H1 (cell line): Measurements from ENCODE around the gene MUC13. TPM values are rescaled to one million over a fixed set of nuclear protein-coding genes. Genes with fewer than 3 reads are reported as not detected.

ENCODE experiments used
- CTCF ChIA-PET: fragments of 300-600 bp; sonication (Branson Sonifier 250); formaldehyde crosslinking; loops from one replicate; lab custom pipeline; 2021; ENCODE audit not compliant: partially characterized antibody; lab: Charles Lee
- POLR2A ChIA-PET: fragments of 300-600 bp; sonication (Branson Sonifier 250); formaldehyde crosslinking; loops from one replicate; lab custom pipeline; 2021; ENCODE audit warnings: inconsistent platforms; ENCODE audit not compliant: partially characterized antibody; lab: Charles Lee
- DNase-seq, 2 experiments: peaks; one replicate each; pipeline versions ENCODE4 v3.0.0 to v3.0.0-alpha.2; 2010 to 2022; ENCODE audit warnings: low spot score in 2 of 2, low read depth in 1 of 2, mixed read lengths in 1 of 2
- FAIRE-seq: peaks from 2 replicates; lab custom pipeline; 2011; peaks lifted over from hg19 to GRCh38; lab: Jason Lieb, UNC
- H2AFZ ChIP-seq: 2 replicates; pipeline ENCODE4 v1.8.1; 2012; ENCODE audit warnings: low read length, inconsistent platforms
- H2AK5ac ChIP-seq: 2 replicates; pipeline ENCODE4 v1.6.1; 2013; ENCODE audit warnings: low read depth, low read length
- H2BK120ac ChIP-seq: replicated peaks from 2 replicates; pipeline ENCODE3; 2013; ENCODE audit warnings: low read depth, low read length, inconsistent platforms
- H2BK12ac ChIP-seq: 2 replicates; pipeline ENCODE4 v1.6.1; 2013; ENCODE audit warnings: low read depth, low read length
- H2BK15ac ChIP-seq: 2 replicates; pipeline ENCODE4 v1.6.1; 2013; ENCODE audit warnings: low read length
- H2BK20ac ChIP-seq: 2 replicates; pipeline ENCODE4 v1.6.1; 2013; ENCODE audit warnings: low read length
- H2BK5ac ChIP-seq: 2 replicates; pipeline ENCODE4 v1.6.1; 2013; ENCODE audit warnings: low read depth, low read length
- H3K14ac ChIP-seq: 2 replicates; pipeline ENCODE4 v1.6.1; 2013; ENCODE audit warnings: inconsistent platforms; ENCODE audit not compliant: insufficient read length
- H3K18ac ChIP-seq: 2 replicates; pipeline ENCODE4 v1.6.1; 2013; ENCODE audit warnings: low read length; ENCODE audit errors: extremely low read depth
- H3K23ac ChIP-seq: 2 replicates; pipeline ENCODE4 v1.6.1; 2013; ENCODE audit warnings: inconsistent platforms; ENCODE audit not compliant: insufficient read length
- H3K23me2 ChIP-seq: 2 replicates; pipeline ENCODE4 v1.6.1; 2013; ENCODE audit warnings: low read depth, low read length
- H3K27ac ChIP-seq: 2 replicates; pipeline ENCODE4 v1.6.1; 2011; ENCODE audit warnings: low read depth, low read length, inconsistent platforms
- H3K27me3 ChIP-seq, 4 experiments: replicated peaks in 1 of 4; 1 replicate in 1 of 4; 2 replicates in 3 of 4; pipeline versions ENCODE4 v1.6.1 to v1.8.1; 2011 to 2013; ENCODE audit warnings: low read length in 3 of 4, mild to moderate bottlenecking in 3 of 4, inconsistent platforms in 2 of 4, mixed read lengths in 2 of 4, moderate library complexity in 1 of 4; ENCODE audit not compliant: control insufficient read depth in 3 of 4, insufficient read depth in 3 of 4; ENCODE audit errors: extremely low read depth in 1 of 4
- H3K36me3 ChIP-seq, 4 experiments: 2 replicates each; pipeline versions ENCODE4 v1.6.1 to v1.8.1; 2011 to 2013; ENCODE audit warnings: mild to moderate bottlenecking in 4 of 4, low read length in 3 of 4, moderate library complexity in 2 of 4, control low read depth in 1 of 4, inconsistent platforms in 1 of 4; ENCODE audit not compliant: insufficient read depth in 4 of 4, control insufficient read depth in 2 of 4
- H3K4ac ChIP-seq: replicated peaks from 2 replicates; pipeline ENCODE3; 2013; ENCODE audit warnings: low read length, low read depth, mixed read lengths, inconsistent platforms; ENCODE audit not compliant: insufficient read length
- H3K4me1 ChIP-seq, 4 experiments: replicated peaks in 1 of 4; 1 replicate in 1 of 4; 2 replicates in 3 of 4; pipeline versions ENCODE4 v1.6.1 to v1.8.1; 2011 to 2013; ENCODE audit warnings: low read length in 3 of 4, inconsistent platforms in 2 of 4, mixed read lengths in 1 of 4; ENCODE audit not compliant: insufficient read depth in 4 of 4, control insufficient read depth in 3 of 4
- H3K4me2 ChIP-seq, 2 experiments: 2 replicates each; pipeline versions ENCODE4 v1.6.1 to v1.8.1; 2011 to 2013; ENCODE audit warnings: low read depth in 2 of 2, low read length in 2 of 2, control low read depth in 1 of 2, inconsistent platforms in 1 of 2, mild to moderate bottlenecking in 1 of 2; ENCODE audit not compliant: insufficient read depth in 1 of 2
- H3K4me3 ChIP-seq, 4 experiments: fragments of 200-600, 300-600 bp in 1 of 4; sonication (generic), shearing (Covaris generic), sonication (Bioruptor Twin) in 1 of 4; 2 replicates each; pipeline versions ENCODE4 v1.5.1 to v1.8.1; 2011 to 2016; ENCODE audit warnings: low read length in 4 of 4, low read depth in 3 of 4, control low read depth in 2 of 4, inconsistent platforms in 2 of 4, mild to moderate bottlenecking in 2 of 4, mixed read lengths in 1 of 4, moderate library complexity in 1 of 4; ENCODE audit not compliant: insufficient read depth in 2 of 4; ENCODE audit errors: extremely low read depth in 1 of 4
- H3K56ac ChIP-seq: replicated peaks from 2 replicates; pipeline ENCODE3; 2013; ENCODE audit warnings: low read depth, mild to moderate bottlenecking, mixed read lengths, low read length, inconsistent platforms; ENCODE audit not compliant: insufficient read length
- H3K79me1 ChIP-seq: 2 replicates; pipeline ENCODE4 v1.6.1; 2013; ENCODE audit warnings: low read depth, low read length, control low read depth
- H3K79me2 ChIP-seq, 2 experiments: 2 replicates each; pipeline versions ENCODE4 v1.6.1 to v1.8.1; 2012 to 2013; ENCODE audit warnings: low read length in 2 of 2, mild to moderate bottlenecking in 2 of 2, inconsistent platforms in 1 of 2; ENCODE audit not compliant: insufficient read depth in 2 of 2, control insufficient read depth in 1 of 2
- H3K9ac ChIP-seq, 4 experiments: replicated peaks in 1 of 4; 1 replicate in 1 of 4; 2 replicates in 3 of 4; pipeline versions ENCODE4 v1.6.1 to v1.8.1; 2011 to 2013; ENCODE audit warnings: low read depth in 3 of 4, low read length in 3 of 4, control low read depth in 2 of 4, mild to moderate bottlenecking in 2 of 4, moderate library complexity in 2 of 4, inconsistent platforms in 1 of 4; ENCODE audit errors: extremely low read depth in 1 of 4
- H3K9me3 ChIP-seq, 2 experiments: 2 replicates each; pipeline versions ENCODE4 v1.6.1 to v1.8.1; 2012 to 2013; ENCODE audit warnings: mild to moderate bottlenecking in 2 of 2, moderate library complexity in 2 of 2, control low read depth in 1 of 2, inconsistent platforms in 1 of 2, low read depth in 1 of 2, low read length in 1 of 2, mixed read lengths in 1 of 2; ENCODE audit not compliant: insufficient read depth in 2 of 2
- H4K20me1 ChIP-seq, 2 experiments: replicated peaks in 1 of 2; 2 replicates each; pipeline versions ENCODE3 to v1.8.1; 2011 to 2013; ENCODE audit warnings: inconsistent platforms in 2 of 2, low read length in 2 of 2, mild to moderate bottlenecking in 1 of 2; ENCODE audit not compliant: insufficient read depth in 2 of 2, control insufficient read depth in 1 of 2
- H4K5ac ChIP-seq: 2 replicates; pipeline ENCODE4 v1.6.1; 2013; ENCODE audit warnings: low read length, low read depth, mixed read lengths, inconsistent platforms; ENCODE audit not compliant: insufficient read length
- H4K8ac ChIP-seq: 2 replicates; pipeline ENCODE4 v1.8.0; 2013; ENCODE audit warnings: mild to moderate bottlenecking, moderate library complexity, low read length, inconsistent platforms; ENCODE audit not compliant: insufficient read depth; ENCODE audit errors: extremely low read depth
- H4K91ac ChIP-seq: replicated peaks from 2 replicates; pipeline ENCODE3; 2013; ENCODE audit warnings: low read length, mixed read lengths, inconsistent platforms; ENCODE audit not compliant: insufficient read length
- HDAC2 ChIP-seq, 2 experiments: fragments of 300-600 bp in 1 of 2; sonication (generic) in 1 of 2; IDR thresholded peaks; 2 replicates each; pipeline ENCODE4 v1.6.1; 2011 to 2012; ENCODE audit warnings: low read depth in 2 of 2, low read length in 2 of 2, mild to moderate bottlenecking in 2 of 2, moderate library complexity in 2 of 2, borderline replicate concordance in 1 of 2, inconsistent platforms in 1 of 2
- SIRT6 ChIP-seq: IDR thresholded peaks from one replicate; pipeline ENCODE4 v1.7.1; 2012; ENCODE audit warnings: low read length, inconsistent platforms
- TEAD4 ChIP-seq: IDR thresholded peaks from 2 replicates; pipeline ENCODE4 v1.6.1; 2012; ENCODE audit warnings: low read depth, low read length, inconsistent platforms, mixed read lengths
- WGBS, 2 experiments: shearing (Covaris generic) in 1 of 2; methylation state at CpG; one replicate each; pipeline versions ENCODE4 v1.1.6 to v1.1.7; 2013 to 2015; ENCODE audit warnings: low lambda C conversion rate in 2 of 2, mixed read lengths in 2 of 2, inconsistent platforms in 1 of 2, low coverage in 1 of 2, missing lambda C conversion rate in 1 of 2; ENCODE audit not compliant: insufficient replicate concordance in 2 of 2, insufficient coverage in 1 of 2, insufficient read length in 1 of 2; ENCODE audit errors: extremely low coverage in 1 of 2, missing lambda C conversion rate in 1 of 2; 5-methylcytosine and 5-hydroxymethylcytosine counted together
- polyA plus RNA-seq, 7 experiments: library from polyadenylated mRNA; depleted of rRNA in 3 of 7; stranded (reverse) in 5 of 7; unstranded in 2 of 7; fragments of >200 nt in 5 of 7; fragments of 200-250 nt in 2 of 7; gene quantifications; 1 replicate in 5 of 7; 2 replicates in 1 of 7; 4 replicates in 1 of 7; pipeline versions ENCODE4 v1.2.1 to v1.2.3, GENCODE V29; 2011 to 2013; ENCODE audit warnings: missing spikeins in 2 of 7, mixed read lengths in 2 of 7
- total RNA-seq: library from RNA; stranded (reverse); fragmentation: NEBNext Ultra II Directional; extraction: Animal tissue kit (Norgen Biotek cat#: 25700); gene quantifications from 2 replicates; pipeline ENCODE4 v1.2.1, GENCODE V29; 2021

The MUC13 gene
- total and polyA plus RNA-seq, 2 of the 8 experiments (the other 6 are each of a cell fraction or from before 2014, with no cell fraction given): not detected

- Histone ChIP-seq H3K4me1 (peaks cover 0 to 9% (median 5%) of the 10 kb centered on the region in 4 experiments; a peak in 5 of 7 replicates), H2BK5ac (no peak overlapping the region), H4K91ac (no peak overlapping the region), H3K4ac (no peak overlapping the region), H3K79me1 (peaks cover 5% of the 10 kb centered on the region; the same call in 1 of the 2 replicates), H2BK120ac (no peak overlapping the region), H2BK15ac (no peak overlapping the region), H3K36me3 (peaks cover 0 to 10% (median 2%) of the 10 kb centered on the region in 4 experiments; a peak in 3 of 8 replicates), H3K56ac (no peak overlapping the region), H3K18ac (no peak overlapping the region), H4K8ac (no peak overlapping the region), H3K23me2 (no peaks in the 10 kb centered on the region), H3K14ac (no peak overlapping the region), H2BK20ac (no peak overlapping the region), H3K23ac (no peak overlapping the region), H3K4me2 (peak overlapping the region; percentile 21 to 33; a peak in 2 of 4 replicates), H3K27me3 (no peaks in the 10 kb centered on the region), H4K5ac (no peak overlapping the region), H3K9ac (no peak overlapping the region), H2AK5ac (no peak overlapping the region), H2AFZ (no peak overlapping the region), H3K4me3 (no peak overlapping the region), H2BK12ac (no peak overlapping the region), H3K9me3 (no peaks in the 10 kb centered on the region), H4K20me1 (peaks cover 2 to 10% of the 10 kb centered on the region in 2 experiments), H3K27ac (no peak overlapping the region), H3K79me2 (peaks cover 5 to 53% of the 10 kb centered on the region in 2 experiments; a peak in 3 of 4 replicates)
- TF ChIP-seq TEAD4 (peak; percentile 79), HDAC2 (IDR thresholded peaks at IDR 0.05; ENCODE audit: borderline replicate concordance in 1 of 2, low read depth in 2 of 2, low read length in 2 of 2) (0 out of 4 replicates have a peak, but pooled peaks of 1 of the 2 experiments have one; percentile 19), SIRT6 (no peak)
- WGBS, 2 experiments: 67% methylated on average over 1 of the region's 1 CpG; no CpG with 5 or more reads in 1 of the 2 experiments
- FAIRE-seq (peak; percentile 24), DNase-seq (no peak)
- CTCF ChIA-PET: interaction anchor here (1.8 kb wide), 1 partner anchor 87 kb away, joined by 4 read pairs; no protein-coding TSS in a partner anchor
- POLR2A ChIA-PET: interaction anchor here (1.1 to 3.2 kb wide), 2 partner anchors 8 to 14 kb away, joined by 6 to 20 read pairs; partner anchors contain the start of gene ITGB5
These were observed 61.3 kb downstream of the MUC13 start for GRCh38 chr3:124873226-124873625.
